Neural cell (in vitro differentiated cells): ENCODE measurements around the gene SESN1.

Source experiments
- CTCF ChIP-seq: fragments of 450-650 bp; IDR thresholded peaks from 2 replicates; pipeline ENCODE4 v1.5.1; 2014; ENCODE audit warnings: antibody characterized with exemption, mild to moderate bottlenecking, moderate library complexity; ENCODE audit not compliant: poor library complexity, severe bottlenecking
- EP300 ChIP-seq: fragments of 450-650 bp; conservative IDR thresholded peaks from 2 replicates; pipeline ENCODE4 v1.6.1; 2014; ENCODE audit warnings: antibody characterized with exemption, mild to moderate bottlenecking, moderate library complexity; ENCODE audit not compliant: poor library complexity, severe bottlenecking
- EZH2 ChIP-seq: fragments of 200-600, 300-800 bp; shearing (Covaris generic), sonication (generic); IDR thresholded peaks from 2 replicates; pipeline ENCODE4 v1.6.1; 2014; ENCODE audit warnings: antibody characterized with exemption, low read length, borderline replicate concordance, mild to moderate bottlenecking; ENCODE audit not compliant: insufficient read depth, poor library complexity, severe bottlenecking
- MXI1 ChIP-seq: fragments of 450-650 bp; conservative IDR thresholded peaks from 2 replicates; pipeline ENCODE4 v1.6.1; 2014; ENCODE audit warnings: antibody characterized with exemption, mild to moderate bottlenecking; ENCODE audit not compliant: poor library complexity, severe bottlenecking
- POLR2AphosphoS5 ChIP-seq: IDR thresholded peaks from 2 replicates; pipeline ENCODE4 v1.6.1; 2012
- TF ChIP-seq, protein P1 (sequence below): IDR thresholded peaks from 2 replicates; pipeline ENCODE4 v1.6.1; 2012; ENCODE audit warnings: borderline replicate concordance

DNA sequence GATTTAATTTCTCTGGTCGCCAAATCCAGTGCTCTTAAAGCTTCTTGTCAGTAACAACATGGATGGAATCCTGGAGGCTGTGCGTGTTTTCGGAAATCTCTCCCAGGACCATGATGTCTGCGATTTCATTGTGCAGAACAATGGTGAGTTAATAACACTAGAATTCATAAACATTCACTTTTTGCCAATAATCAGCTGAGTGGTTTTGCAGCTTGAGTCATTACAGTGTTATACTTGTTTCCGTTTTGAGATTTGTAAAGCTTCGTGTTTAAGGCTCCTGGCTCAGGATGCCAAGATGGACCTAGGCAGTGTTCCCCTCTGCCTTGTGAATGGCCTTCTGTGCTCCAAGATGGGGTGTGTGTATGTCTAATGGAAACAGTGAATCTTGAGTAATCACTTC, 132.7 kb downstream of the SESN1 start:
- no peak for TF ChIP-seq POLR2AphosphoS5
- no peak for TF ChIP-seq CTCF
- TF ChIP-seq MXI1: no peak
- no peak for TF ChIP-seq EZH2
- TF ChIP-seq, protein P1, sequence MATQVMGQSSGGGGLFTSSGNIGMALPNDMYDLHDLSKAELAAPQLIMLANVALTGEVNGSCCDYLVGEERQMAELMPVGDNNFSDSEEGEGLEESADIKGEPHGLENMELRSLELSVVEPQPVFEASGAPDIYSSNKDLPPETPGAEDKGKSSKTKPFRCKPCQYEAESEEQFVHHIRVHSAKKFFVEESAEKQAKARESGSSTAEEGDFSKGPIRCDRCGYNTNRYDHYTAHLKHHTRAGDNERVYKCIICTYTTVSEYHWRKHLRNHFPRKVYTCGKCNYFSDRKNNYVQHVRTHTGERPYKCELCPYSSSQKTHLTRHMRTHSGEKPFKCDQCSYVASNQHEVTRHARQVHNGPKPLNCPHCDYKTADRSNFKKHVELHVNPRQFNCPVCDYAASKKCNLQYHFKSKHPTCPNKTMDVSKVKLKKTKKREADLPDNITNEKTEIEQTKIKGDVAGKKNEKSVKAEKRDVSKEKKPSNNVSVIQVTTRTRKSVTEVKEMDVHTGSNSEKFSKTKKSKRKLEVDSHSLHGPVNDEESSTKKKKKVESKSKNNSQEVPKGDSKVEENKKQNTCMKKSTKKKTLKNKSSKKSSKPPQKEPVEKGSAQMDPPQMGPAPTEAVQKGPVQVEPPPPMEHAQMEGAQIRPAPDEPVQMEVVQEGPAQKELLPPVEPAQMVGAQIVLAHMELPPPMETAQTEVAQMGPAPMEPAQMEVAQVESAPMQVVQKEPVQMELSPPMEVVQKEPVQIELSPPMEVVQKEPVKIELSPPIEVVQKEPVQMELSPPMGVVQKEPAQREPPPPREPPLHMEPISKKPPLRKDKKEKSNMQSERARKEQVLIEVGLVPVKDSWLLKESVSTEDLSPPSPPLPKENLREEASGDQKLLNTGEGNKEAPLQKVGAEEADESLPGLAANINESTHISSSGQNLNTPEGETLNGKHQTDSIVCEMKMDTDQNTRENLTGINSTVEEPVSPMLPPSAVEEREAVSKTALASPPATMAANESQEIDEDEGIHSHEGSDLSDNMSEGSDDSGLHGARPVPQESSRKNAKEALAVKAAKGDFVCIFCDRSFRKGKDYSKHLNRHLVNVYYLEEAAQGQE: no peak
- TF ChIP-seq EP300: no peak
